ENCODE measurements around the gene RFC4. TPM values are rescaled to one million over a fixed set of nuclear protein-coding genes. Genes with fewer than 3 reads are reported as not detected.
A peak's percentile ranks its signal among the peaks of the same experiment; 100 is the strongest.

The RFC4 gene
- total and polyA plus RNA-seq, 2 of the 4 experiments (the other 2 are of a cell fraction): 19.5 to 27.9 TPM

DNA sequence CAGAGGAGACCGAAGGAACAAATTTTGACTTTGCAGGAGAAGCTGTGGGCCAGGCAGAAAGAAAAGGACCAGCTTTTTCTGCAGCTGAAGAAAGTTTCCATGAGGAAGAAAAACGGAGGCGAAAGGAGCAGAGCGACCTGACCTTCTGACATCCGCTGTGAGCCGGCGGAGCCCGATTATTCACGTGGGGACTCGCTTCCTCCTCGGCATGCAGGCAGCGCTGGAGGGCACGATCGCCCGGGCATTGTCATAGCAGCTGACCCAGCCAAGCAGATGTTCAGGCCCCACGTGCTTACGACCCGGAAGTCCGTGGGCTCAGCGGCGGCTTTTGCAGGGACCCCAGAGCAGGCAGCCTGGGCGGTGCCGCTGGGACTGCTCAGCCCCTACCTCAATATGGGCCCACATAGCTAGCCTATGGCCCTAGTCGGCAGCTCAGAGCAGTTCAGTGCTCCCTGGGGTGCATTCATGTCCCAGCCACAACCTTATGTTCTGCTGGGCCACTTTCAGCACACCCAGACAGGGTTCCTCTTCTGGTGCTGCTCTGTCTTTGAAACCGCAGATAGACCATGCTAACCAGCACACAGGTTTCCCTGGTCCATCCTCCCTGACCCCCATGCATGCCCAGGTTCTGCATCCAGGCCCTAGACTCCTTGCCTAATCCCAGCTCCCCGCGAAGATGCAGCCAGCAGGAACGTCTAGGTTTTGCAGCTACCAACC is 33.4 kb downstream of the RFC4 start:
- 0 out of 2 replicates have a peak overlapping the region, but pooled peaks have one; percentile 3 for H3K14ac ChIP-seq (replicated peaks; ENCODE audit: low read depth, low read length)
- peak overlapping the region; percentile 13; the same call in 1 of the 2 replicates for H3K9ac ChIP-seq (ENCODE audit: low read depth, low read length)
- no peak overlapping the region for H2BK5ac ChIP-seq (ENCODE audit: low read depth, low read length, poor library complexity, severe bottlenecking)
- ChIA-PET POLR2A (ENCODE audit: unreplicated experiment) (interaction anchor here (1.2 kb wide), 1 partner anchor 10 kb away, joined by 5 read pairs; the partner anchor contains the start of gene EIF4A2), CTCF (no interaction called here)
- H3K23ac ChIP-seq (ENCODE audit: low read depth, low read length): peak overlapping the region; percentile 72
- DNase-seq (no peak), ATAC-seq (ENCODE audit: low read depth) (peak; percentile 69)
- TF ChIP-seq, protein P1, sequence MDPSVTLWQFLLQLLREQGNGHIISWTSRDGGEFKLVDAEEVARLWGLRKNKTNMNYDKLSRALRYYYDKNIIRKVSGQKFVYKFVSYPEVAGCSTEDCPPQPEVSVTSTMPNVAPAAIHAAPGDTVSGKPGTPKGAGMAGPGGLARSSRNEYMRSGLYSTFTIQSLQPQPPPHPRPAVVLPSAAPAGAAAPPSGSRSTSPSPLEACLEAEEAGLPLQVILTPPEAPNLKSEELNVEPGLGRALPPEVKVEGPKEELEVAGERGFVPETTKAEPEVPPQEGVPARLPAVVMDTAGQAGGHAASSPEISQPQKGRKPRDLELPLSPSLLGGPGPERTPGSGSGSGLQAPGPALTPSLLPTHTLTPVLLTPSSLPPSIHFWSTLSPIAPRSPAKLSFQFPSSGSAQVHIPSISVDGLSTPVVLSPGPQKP (IDR thresholded peaks at IDR 0.05; ENCODE audit: borderline replicate concordance, low read depth, low read length): no peak
- TF ChIP-seq RFX5 (IDR thresholded peaks at IDR 0.05; ENCODE audit: low read depth, low read length) (no peak), MXI1 (IDR thresholded peaks at IDR 0.05; ENCODE audit: borderline replicate concordance, low read depth, low read length) (no peak), NFE2L2 (IDR thresholded peaks at IDR 0.05; ENCODE audit: low read depth, low read length) (no peak), RAD21 (IDR thresholded peaks at IDR 0.05; ENCODE audit: low read length) (no peak), CEBPB (IDR thresholded peaks at IDR 0.05; ENCODE audit: low read depth, low read length) (no peak), POLR2A (IDR thresholded peaks at IDR 0.05; ENCODE audit: low read depth, low read length) (no peak), BHLHE40 (IDR thresholded peaks at IDR 0.05; ENCODE audit: low read depth, low read length) (no peak), FOS (IDR thresholded peaks at IDR 0.05; ENCODE audit: low read depth, low read length) (no peak), CHD1 (IDR thresholded peaks at IDR 0.05; ENCODE audit: low read depth, low read length) (no peak), SMC3 (IDR thresholded peaks at IDR 0.05; ENCODE audit: low read depth, low read length) (no peak), RCOR1 (IDR thresholded peaks at IDR 0.05; ENCODE audit: insufficient replicate concordance, low read length) (no peak), MAZ (IDR thresholded peaks at IDR 0.05; ENCODE audit: borderline replicate concordance, low read depth, low read length) (no peak)
- intact Hi-C loops (cut with micrococcal nuclease): no loop called here
- no peaks in the 10 kb centered on the region for H3K9me3 ChIP-seq (ENCODE audit: control insufficient read depth, insufficient read depth, low read length)
- H3K36me3 ChIP-seq (ENCODE audit: control insufficient read depth, insufficient read depth, low read length): no peaks in the 10 kb centered on the region
- peak overlapping the region; percentile 29 to 60; a peak in 3 of 4 replicates for H4K8ac ChIP-seq (ENCODE audit: low read depth in 2 of 2, low read length in 2 of 2)
- 38% methylated on average over 17 of the region's 28 CpGs; no CpG with 5 or more reads in 1 of the 2 experiments for WGBS, 2 experiments (ENCODE audit: extremely low coverage in 2 of 2, insufficient read length in 1 of 2)
- peaks cover 4% of the 10 kb centered on the region; the same call in 1 of the 2 replicates for H3K4me1 ChIP-seq (ENCODE audit: control insufficient read depth, insufficient read depth, low read length)
- H3K56ac ChIP-seq (ENCODE audit: extremely low read depth, insufficient read depth, low read length): no peak overlapping the region
- H2BK120ac ChIP-seq (ENCODE audit: low read depth, low read length): 0 out of 2 replicates have a peak overlapping the region, but pooled peaks have one; percentile 19
- no peaks in the 10 kb centered on the region for H4K20me1 ChIP-seq (ENCODE audit: insufficient read depth, low read length)
- no peak overlapping the region; the same call in 1 of the 2 replicates for H4K5ac ChIP-seq (ENCODE audit: low read depth, low read length)
- no peak overlapping the region for H3K27ac ChIP-seq (ENCODE audit: insufficient read depth, low read length)
- H2AK9ac ChIP-seq (replicated peaks; ENCODE audit: low read depth, low read length, poor library complexity): peak overlapping the region; percentile 19
- no peak overlapping the region for H3K4ac ChIP-seq (ENCODE audit: low read depth, low read length)
- H2BK20ac ChIP-seq (ENCODE audit: low read depth, low read length): no peak overlapping the region
- no peak overlapping the region for H2AK5ac ChIP-seq (ENCODE audit: low read depth, low read length)
- no peaks in the 10 kb centered on the region for H3K9me1 ChIP-seq (ENCODE audit: insufficient read depth, low read length)
- no peak overlapping the region for H2BK15ac ChIP-seq (ENCODE audit: low read depth, low read length)
- no TSS peak for BruUV-seq (replicated peaks)
- peak overlapping the region; percentile 78 for H3K4me2 ChIP-seq (ENCODE audit: low read depth, low read length)
- dilution Hi-C loops (cut with HindIII; ENCODE audit: low sequenced_read_pairs, unreplicated experiment): no loop called here
- H3K79me1 ChIP-seq (ENCODE audit: low read depth in 1 of 2, low read length in 2 of 2): no peaks in the 10 kb centered on the region
- H3K18ac ChIP-seq (ENCODE audit: low read depth, low read length): no peak overlapping the region
- peaks cover 1% of the 10 kb centered on the region; the same call in 1 of the 2 replicates for H3K27me3 ChIP-seq (ENCODE audit: control insufficient read depth, insufficient read depth, low read length)
- no peak overlapping the region for H4K91ac ChIP-seq (ENCODE audit: insufficient read depth, low read depth, low read length)
- in situ Hi-C loops (cut with MboI; ENCODE audit: low sequenced_read_pairs): no loop called here
- no peak overlapping the region for H3K4me3 ChIP-seq (ENCODE audit: insufficient read depth, low read depth, low read length)
- peak overlapping the region; percentile 84 for H2AFZ ChIP-seq (replicated peaks; ENCODE audit: low read length, poor library complexity)
